SK-N-SH treated with all-trans-retinoic acid at 6 μM for 48 hours (cell line): ENCODE data around the gene ROPN1.

ENCODE experiments used
- ARNTL ChIP-seq: fragments of 450-650 bp; formaldehyde crosslinking; IDR thresholded peaks from 2 replicates; pipeline ENCODE4 v1.5.0; 2020; ENCODE audit warnings: low read depth, mild to moderate bottlenecking, moderate library complexity, borderline replicate concordance
- ISL1 ChIP-seq: fragments of 250-450 bp; sonication (Bioruptor Pico); IDR thresholded peaks from 2 replicates; pipeline ENCODE4 v2.1.2; 2022; ENCODE audit warnings: mild to moderate bottlenecking, moderate library complexity
- OSR1 ChIP-seq: fragments of 250-450 bp; sonication (Bioruptor Pico); IDR thresholded peaks from 2 replicates; pipeline ENCODE4 v1.8.0; 2022; ENCODE audit warnings: moderate library complexity, mild to moderate bottlenecking, inconsistent platforms
- RARB ChIP-seq: fragments of 250-450 bp; sonication (Bioruptor Pico); IDR thresholded peaks from 2 replicates; pipeline ENCODE4 v1.8.0; 2021; ENCODE audit warnings: mild to moderate bottlenecking, moderate library complexity
- ZFP3 ChIP-seq: fragments of 250-450 bp; sonication (Bioruptor Pico); IDR thresholded peaks from 2 replicates; pipeline ENCODE4 v1.5.0; 2020; ENCODE audit warnings: mild to moderate bottlenecking, moderate library complexity
- ZFP30 ChIP-seq: fragments of 450-650 bp; formaldehyde crosslinking; IDR thresholded peaks from 2 replicates; pipeline ENCODE4 v1.5.0; 2022; ENCODE audit warnings: mild to moderate bottlenecking, moderate library complexity
- ZNF565 ChIP-seq: fragments of 450-650 bp; formaldehyde crosslinking; conservative IDR thresholded peaks from 2 replicates; pipeline ENCODE4 v1.5.0; 2020; ENCODE audit warnings: low read depth, mild to moderate bottlenecking, moderate library complexity
- ZNF8 ChIP-seq: fragments of 450-650 bp; formaldehyde crosslinking; IDR thresholded peaks from 2 replicates; pipeline ENCODE4 v1.5.0; 2020; ENCODE audit warnings: mild to moderate bottlenecking, moderate library complexity
- TF ChIP-seq, protein P1 (sequence below): fragments of 250-450 bp; sonication (Bioruptor Pico); IDR thresholded peaks from 2 replicates; pipeline ENCODE4 v1.5.1; 2020; ENCODE audit warnings: low read depth, mild to moderate bottlenecking, moderate library complexity
- TF ChIP-seq, protein P2 (sequence below): fragments of 250-450 bp; sonication (Bioruptor Pico); IDR thresholded peaks from 2 replicates; pipeline ENCODE4 v1.8.0; 2020; ENCODE audit warnings: mild to moderate bottlenecking, moderate library complexity, borderline replicate concordance
- TF ChIP-seq, protein P3 (sequence below): fragments of 250-450 bp; sonication (Bioruptor Pico); IDR thresholded peaks from 2 replicates; pipeline ENCODE4 v1.5.1; 2021; ENCODE audit warnings: mild to moderate bottlenecking, moderate library complexity

DNA sequence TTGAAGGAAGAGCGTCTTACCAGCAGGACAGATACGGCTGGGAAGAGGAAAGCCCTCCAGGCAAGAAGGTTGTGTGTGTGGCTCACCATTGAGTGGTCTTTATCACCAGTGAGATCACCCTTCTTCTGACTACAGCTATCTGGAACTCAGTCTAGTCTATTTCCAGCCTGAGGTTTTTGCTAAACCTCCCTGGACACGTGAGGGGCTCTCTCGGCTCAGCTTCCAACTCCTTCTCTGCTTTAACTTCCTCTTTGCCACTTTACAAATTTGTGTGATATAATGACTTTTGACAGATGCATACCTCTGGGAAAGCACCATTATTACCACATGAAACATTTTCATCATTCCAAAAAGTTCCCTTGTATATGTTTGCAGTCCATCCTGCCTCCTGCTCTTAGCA lies 15.3 kb upstream of the ROPN1 start:
- no peak for TF ChIP-seq ARNTL (CRISPR knock-in tag)
- no peak for TF ChIP-seq ZFP3 (CRISPR knock-in tag)
- TF ChIP-seq OSR1 (CRISPR knock-in tag) = no peak
- TF ChIP-seq ZNF8 = no peak
- TF ChIP-seq, protein P1, sequence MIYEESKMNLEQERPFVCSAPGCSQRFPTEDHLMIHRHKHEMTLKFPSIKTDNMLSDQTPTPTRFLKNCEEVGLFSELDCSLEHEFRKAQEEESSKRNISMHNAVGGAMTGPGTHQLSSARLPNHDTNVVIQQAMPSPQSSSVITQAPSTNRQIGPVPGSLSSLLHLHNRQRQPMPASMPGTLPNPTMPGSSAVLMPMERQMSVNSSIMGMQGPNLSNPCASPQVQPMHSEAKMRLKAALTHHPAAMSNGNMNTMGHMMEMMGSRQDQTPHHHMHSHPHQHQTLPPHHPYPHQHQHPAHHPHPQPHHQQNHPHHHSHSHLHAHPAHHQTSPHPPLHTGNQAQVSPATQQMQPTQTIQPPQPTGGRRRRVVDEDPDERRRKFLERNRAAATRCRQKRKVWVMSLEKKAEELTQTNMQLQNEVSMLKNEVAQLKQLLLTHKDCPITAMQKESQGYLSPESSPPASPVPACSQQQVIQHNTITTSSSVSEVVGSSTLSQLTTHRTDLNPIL (CRISPR knock-in tag) = no peak
- no peak for TF ChIP-seq ZFP30 (CRISPR knock-in tag)
- TF ChIP-seq ZNF565 (CRISPR knock-in tag) = no peak
- TF ChIP-seq, protein P2, sequence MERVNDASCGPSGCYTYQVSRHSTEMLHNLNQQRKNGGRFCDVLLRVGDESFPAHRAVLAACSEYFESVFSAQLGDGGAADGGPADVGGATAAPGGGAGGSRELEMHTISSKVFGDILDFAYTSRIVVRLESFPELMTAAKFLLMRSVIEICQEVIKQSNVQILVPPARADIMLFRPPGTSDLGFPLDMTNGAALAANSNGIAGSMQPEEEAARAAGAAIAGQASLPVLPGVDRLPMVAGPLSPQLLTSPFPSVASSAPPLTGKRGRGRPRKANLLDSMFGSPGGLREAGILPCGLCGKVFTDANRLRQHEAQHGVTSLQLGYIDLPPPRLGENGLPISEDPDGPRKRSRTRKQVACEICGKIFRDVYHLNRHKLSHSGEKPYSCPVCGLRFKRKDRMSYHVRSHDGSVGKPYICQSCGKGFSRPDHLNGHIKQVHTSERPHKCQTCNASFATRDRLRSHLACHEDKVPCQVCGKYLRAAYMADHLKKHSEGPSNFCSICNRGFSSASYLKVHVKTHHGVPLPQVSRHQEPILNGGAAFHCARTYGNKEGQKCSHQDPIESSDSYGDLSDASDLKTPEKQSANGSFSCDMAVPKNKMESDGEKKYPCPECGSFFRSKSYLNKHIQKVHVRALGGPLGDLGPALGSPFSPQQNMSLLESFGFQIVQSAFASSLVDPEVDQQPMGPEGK (CRISPR knock-in tag) = no peak
- TF ChIP-seq RARB = no peak
- TF ChIP-seq ISL1 = no peak
- TF ChIP-seq, protein P3, sequence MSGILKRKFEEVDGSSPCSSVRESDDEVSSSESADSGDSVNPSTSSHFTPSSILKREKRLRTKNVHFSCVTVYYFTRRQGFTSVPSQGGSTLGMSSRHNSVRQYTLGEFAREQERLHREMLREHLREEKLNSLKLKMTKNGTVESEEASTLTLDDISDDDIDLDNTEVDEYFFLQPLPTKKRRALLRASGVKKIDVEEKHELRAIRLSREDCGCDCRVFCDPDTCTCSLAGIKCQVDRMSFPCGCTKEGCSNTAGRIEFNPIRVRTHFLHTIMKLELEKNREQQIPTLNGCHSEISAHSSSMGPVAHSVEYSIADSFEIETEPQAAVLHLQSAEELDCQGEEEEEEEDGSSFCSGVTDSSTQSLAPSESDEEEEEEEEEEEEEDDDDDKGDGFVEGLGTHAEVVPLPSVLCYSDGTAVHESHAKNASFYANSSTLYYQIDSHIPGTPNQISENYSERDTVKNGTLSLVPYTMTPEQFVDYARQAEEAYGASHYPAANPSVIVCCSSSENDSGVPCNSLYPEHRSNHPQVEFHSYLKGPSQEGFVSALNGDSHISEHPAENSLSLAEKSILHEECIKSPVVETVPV = no peak
